ENCODE measurements around the gene PRR11. TPM values are rescaled to one million over a fixed set of nuclear protein-coding genes. Genes with fewer than 3 reads are reported as not detected.

Gene PRR11
- total RNA-seq, 1 experiment from 2014 or later = 77.2 TPM

GRCh38 chr17:59139939-59140338, 15.6 kb upstream of the PRR11 start:
- Histone ChIP-seq H3K4me2 (ENCODE audit: low read length) (no peak overlapping the region), H3K36me3 (ENCODE audit: low read depth, low read length) (peaks cover 9% of the 10 kb centered on the region; the same call in 1 of the 2 replicates), H2AFZ (ENCODE audit: low read length) (no peak overlapping the region), H3F3A (ENCODE audit: low read length, unreplicated experiment) (no peaks in the 10 kb centered on the region), H3K4me3 (ENCODE audit: low read length) (no peak overlapping the region), H3K9me2 (replicated peaks; ENCODE audit: low read length) (no peaks in the 10 kb centered on the region), H3K9me3 (ENCODE audit: low read length) (no peaks in the 10 kb centered on the region), H3K79me2 (ENCODE audit: low read length) (peaks cover 91% of the 10 kb centered on the region), H3K27me3 (ENCODE audit: low read length) (no peaks in the 10 kb centered on the region), H3K27ac (ENCODE audit: low read length) (no peak overlapping the region), H4K20me1 (ENCODE audit: low read length) (0 out of 2 replicates have a peak, but pooled peaks cover 7% of the 10 kb centered on the region), H3K9ac (ENCODE audit: low read length) (no peak overlapping the region), H3K4me1 (ENCODE audit: insufficient read depth, low read length) (no peaks in the 10 kb centered on the region)
- BruUV-seq (replicated peaks) = no TSS peak
- intact Hi-C loops (cut with micrococcal nuclease) = no loop called here
- no peak for ATAC-seq
- TF ChIP-seq CTCF (conservative IDR thresholded peaks at IDR 0.05; ENCODE audit: low read depth, low read length) = no peak
- no peak for TF ChIP-seq EZH2phosphoT487 (IDR thresholded peaks at IDR 0.05; ENCODE audit: borderline replicate concordance, low read length)
- TF ChIP-seq EZH2 (IDR thresholded peaks at IDR 0.05; ENCODE audit: low read length, unreplicated experiment) = no peak
- POLR2A ChIA-PET (ENCODE audit: unreplicated experiment) = no interaction called here
- CTCF ChIA-PET = no interaction called here
- no peak for DNase-seq

DNA sequence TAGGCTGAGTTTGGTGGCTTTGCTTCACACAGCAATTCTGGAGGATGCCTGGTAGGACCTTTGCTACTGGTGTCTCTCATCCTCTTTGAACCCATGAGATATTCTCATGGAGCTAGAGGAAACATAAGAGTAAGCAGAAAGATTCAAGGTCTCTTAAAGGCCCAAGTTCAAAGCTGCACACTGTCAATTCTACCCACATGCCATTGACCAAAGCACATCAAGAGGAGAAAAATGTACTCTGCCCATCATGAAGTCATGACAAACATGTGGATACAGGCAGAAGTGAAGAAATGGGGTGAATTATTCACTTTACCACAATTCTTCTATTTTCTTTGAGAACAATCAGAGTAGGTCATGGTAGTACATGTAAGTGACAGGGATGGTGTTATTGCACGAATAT, 13.7 kb upstream of the PRR11 start:
- no peak overlapping the region for H2AFZ ChIP-seq (ENCODE audit: low read length)
- 0 out of 2 replicates have a peak, but pooled peaks cover 10% of the 10 kb centered on the region for H4K20me1 ChIP-seq (ENCODE audit: low read length)
- no peaks in the 10 kb centered on the region for H3K27me3 ChIP-seq (ENCODE audit: low read length)
- no peaks in the 10 kb centered on the region for H3F3A ChIP-seq (ENCODE audit: low read length, unreplicated experiment)
- TF ChIP-seq CTCF (conservative IDR thresholded peaks at IDR 0.05; ENCODE audit: low read depth, low read length) = no peak
- TF ChIP-seq EZH2phosphoT487 (IDR thresholded peaks at IDR 0.05; ENCODE audit: borderline replicate concordance, low read length) = no peak
- TF ChIP-seq EZH2 (IDR thresholded peaks at IDR 0.05; ENCODE audit: low read length, unreplicated experiment) = no peak
- no peaks in the 10 kb centered on the region for H3K9me2 ChIP-seq (replicated peaks; ENCODE audit: low read length)
- DNase-seq (no peak), ATAC-seq (no peak)
- H3K4me2 ChIP-seq (ENCODE audit: low read length) = no peak overlapping the region
- no peak overlapping the region for H3K27ac ChIP-seq (ENCODE audit: low read length)
- ChIA-PET CTCF (no interaction called here), POLR2A (ENCODE audit: unreplicated experiment) (no interaction called here)
- intact Hi-C loops (cut with micrococcal nuclease) = no loop called here
- H3K79me2 ChIP-seq (ENCODE audit: low read length) = peaks cover 92% of the 10 kb centered on the region
- H3K36me3 ChIP-seq (ENCODE audit: low read depth, low read length) = peaks cover 9% of the 10 kb centered on the region; the same call in 1 of the 2 replicates
- BruUV-seq (replicated peaks) = no TSS peak
- no peak overlapping the region for H3K4me3 ChIP-seq (ENCODE audit: low read length)
- H3K4me1 ChIP-seq (ENCODE audit: insufficient read depth, low read length) = no peaks in the 10 kb centered on the region
- no peaks in the 10 kb centered on the region for H3K9me3 ChIP-seq (ENCODE audit: low read length)
- H3K9ac ChIP-seq (ENCODE audit: low read length) = no peak overlapping the region

- H3F3A ChIP-seq (ENCODE audit: low read length, unreplicated experiment) = no peaks in the 10 kb centered on the region
- ATAC-seq = no peak
- H4K20me1 ChIP-seq (ENCODE audit: low read length) = peaks cover 16% of the 10 kb centered on the region; the same call in 1 of the 2 replicates
- no peak for DNase-seq
- H3K9me2 ChIP-seq (replicated peaks; ENCODE audit: low read length) = no peaks in the 10 kb centered on the region
- no peak overlapping the region for H3K9ac ChIP-seq (ENCODE audit: low read length)
- ChIA-PET POLR2A (ENCODE audit: unreplicated experiment) (no interaction called here), CTCF (interaction anchor here (0.6 kb wide), 1 partner anchor 8 kb away, joined by 3 read pairs; no protein-coding TSS in a partner anchor)
- no peak overlapping the region for H2AFZ ChIP-seq (ENCODE audit: low read length)
- BruUV-seq (replicated peaks) = no TSS peak
- H3K36me3 ChIP-seq (ENCODE audit: low read depth, low read length) = peaks cover 9% of the 10 kb centered on the region; the same call in 1 of the 2 replicates
- no peak overlapping the region for H3K4me2 ChIP-seq (ENCODE audit: low read length)
- H3K27me3 ChIP-seq (ENCODE audit: low read length) = no peaks in the 10 kb centered on the region
- intact Hi-C loops (cut with micrococcal nuclease) = no loop called here
- H3K4me1 ChIP-seq (ENCODE audit: insufficient read depth, low read length) = peaks cover 17% of the 10 kb centered on the region
- no peak overlapping the region for H3K27ac ChIP-seq (ENCODE audit: low read length)
- peaks cover 97% of the 10 kb centered on the region for H3K79me2 ChIP-seq (ENCODE audit: low read length)
- no peaks in the 10 kb centered on the region for H3K9me3 ChIP-seq (ENCODE audit: low read length)
- no peak for TF ChIP-seq EZH2phosphoT487 (IDR thresholded peaks at IDR 0.05; ENCODE audit: borderline replicate concordance, low read length)
- TF ChIP-seq CTCF (conservative IDR thresholded peaks at IDR 0.05; ENCODE audit: low read depth, low read length) = no peak
- TF ChIP-seq EZH2 (IDR thresholded peaks at IDR 0.05; ENCODE audit: low read length, unreplicated experiment) = no peak
- H3K4me3 ChIP-seq (ENCODE audit: low read length) = no peak overlapping the region
These were observed 9.9 kb upstream of the PRR11 start for GRCh38 chr17:59145571-59146096.

Data from PC-3 (cell line).